Hepatocyte (in vitro differentiated cells): ENCODE measurements around the gene FGF1. TPM values are rescaled to one million over a fixed set of nuclear protein-coding genes. Genes with fewer than 3 reads are reported as not detected.

Experiments used
- DNase-seq: peaks from one replicate; pipeline ENCODE4 v3.0.0-alpha.2; 2016; ENCODE audit warnings: low spot score
- H2AFZ ChIP-seq: fragments of 200-600 bp; sonication (generic); 2 replicates; pipeline ENCODE4 v1.6.0; 2016; ENCODE audit warnings: antibody characterized with exemption, mild to moderate bottlenecking
- H3K27ac ChIP-seq: fragments of 200-600 bp; sonication (generic); 2 replicates; pipeline ENCODE4 v1.5.1; 2016; ENCODE audit warnings: mild to moderate bottlenecking
- H3K27me3 ChIP-seq: fragments of 200-600 bp; sonication (generic); 2 replicates; pipeline ENCODE4 v1.6.1; 2016
- H3K36me3 ChIP-seq: fragments of 200-600 bp; sonication (generic); replicated peaks from 2 replicates; pipeline ENCODE4 v1.5.1; 2016; ENCODE audit warnings: low read depth; ENCODE audit not compliant: insufficient read depth
- H3K4me1 ChIP-seq: fragments of 200-600 bp; sonication (generic); 2 replicates; pipeline ENCODE4 v1.5.1; 2016; ENCODE audit warnings: mild to moderate bottlenecking, moderate library complexity; ENCODE audit not compliant: insufficient read depth
- H3K4me2 ChIP-seq: fragments of 200-600 bp; sonication (generic); 2 replicates; pipeline ENCODE4 v1.6.0; 2016
- H3K4me3 ChIP-seq: fragments of 200-600 bp; sonication (generic); 2 replicates; pipeline ENCODE4 v1.5.1; 2016; ENCODE audit warnings: mild to moderate bottlenecking
- H3K79me2 ChIP-seq: fragments of 200-600 bp; sonication (generic); 2 replicates; pipeline ENCODE4 v1.6.0; 2017; ENCODE audit warnings: mild to moderate bottlenecking
- H3K9me2 ChIP-seq: fragments of 200-600 bp; sonication (generic); replicated peaks from 2 replicates; pipeline ENCODE4 v1.6.0; 2017; ENCODE audit warnings: mild to moderate bottlenecking; ENCODE audit not compliant: insufficient read depth
- H3K9me3 ChIP-seq: fragments of 200-600 bp; sonication (generic); 2 replicates; pipeline ENCODE4 v1.5.1; 2016; ENCODE audit warnings: low read depth, mild to moderate bottlenecking
- H4K20me1 ChIP-seq: fragments of 200-600 bp; sonication (generic); 2 replicates; pipeline ENCODE4 v1.6.0; 2016; ENCODE audit warnings: mild to moderate bottlenecking; ENCODE audit not compliant: insufficient read depth, poor library complexity, severe bottlenecking
- CTCF ChIP-seq: fragments of 200-600 bp; sonication (generic); IDR thresholded peaks from 2 replicates; pipeline ENCODE4 v1.5.1; 2016; ENCODE audit warnings: antibody characterized with exemption, mild to moderate bottlenecking; ENCODE audit not compliant: poor library complexity
- EZH2 ChIP-seq: fragments of 200-600 bp; sonication (generic); IDR thresholded peaks from 2 replicates; pipeline ENCODE4 v1.6.1; 2016; ENCODE audit warnings: antibody characterized with exemption, mild to moderate bottlenecking, borderline replicate concordance
- EZH2phosphoT487 ChIP-seq: fragments of 200-600 bp; sonication (generic); IDR thresholded peaks from one replicate; pipeline ENCODE4 v1.6.1; 2018; ENCODE audit warnings: antibody characterized with exemption, mild to moderate bottlenecking, low read depth, moderate library complexity; ENCODE audit not compliant: unreplicated experiment, severe bottlenecking
- WGBS: methylation state at CpG from one replicate; pipeline ENCODE4 v1.1.6; 2016; ENCODE audit warnings: low lambda C conversion rate; ENCODE audit errors: missing lambda C conversion rate; 5-methylcytosine and 5-hydroxymethylcytosine counted together
- polyA plus RNA-seq: library from polyadenylated mRNA; unstranded; fragments of >200 nt; fragmentation: Nextera tagmentation; extraction: Ambion mirVana; gene quantifications from 2 replicates; pipeline ENCODE4 v1.2.1, GENCODE V29; 2016
- total RNA-seq: library from RNA; depleted of rRNA; stranded (reverse); fragments of >200 nt; gene quantifications from 2 replicates; pipeline ENCODE4 v1.2.3, GENCODE V29; 2014

FGF1 gene
- total and polyA plus RNA-seq, 2 experiments from 2014 or later: 0.23 to 0.27 TPM

- Histone ChIP-seq H2AFZ (no peak overlapping the region), H3K9me2 (no peaks in the 10 kb centered on the region), H3K4me3 (no peak overlapping the region), H4K20me1 (no peaks in the 10 kb centered on the region), H3K9me3 (no peaks in the 10 kb centered on the region), H3K27me3 (no peaks in the 10 kb centered on the region), H3K4me2 (no peak overlapping the region), H3K27ac (no peak overlapping the region), H3K79me2 (no peaks in the 10 kb centered on the region), H3K36me3 (no peaks in the 10 kb centered on the region), H3K4me1 (peaks cover 15% of the 10 kb centered on the region)
- TF ChIP-seq EZH2 (no peak), EZH2phosphoT487 (no peak), CTCF (no peak)
- no peak for DNase-seq
- 13% methylated on average over 1 of the region's 1 CpG for WGBS
Measured at GRCh38 chr5:142576804-142577203, 109.1 kb downstream of the FGF1 start.

GRCh38 chr5:142576303-142576702 is 109.6 kb downstream of the FGF1 start:
- H3K36me3 ChIP-seq: no peaks in the 10 kb centered on the region
- no peaks in the 10 kb centered on the region for H3K9me2 ChIP-seq
- H2AFZ ChIP-seq: no peak overlapping the region
- no peak for DNase-seq
- no peaks in the 10 kb centered on the region for H3K27me3 ChIP-seq
- TF ChIP-seq CTCF (no peak), EZH2 (no peak), EZH2phosphoT487 (no peak)
- H3K4me2 ChIP-seq: no peak overlapping the region
- H3K9me3 ChIP-seq: no peaks in the 10 kb centered on the region
- no peaks in the 10 kb centered on the region for H3K79me2 ChIP-seq
- H3K4me3 ChIP-seq: no peak overlapping the region
- no peak overlapping the region for H3K27ac ChIP-seq
- H3K4me1 ChIP-seq: peaks cover 15% of the 10 kb centered on the region
- 86% methylated on average over 1 of the region's 1 CpG for WGBS
- H4K20me1 ChIP-seq: no peaks in the 10 kb centered on the region

GRCh38 chr5:142572006-142572405 is 113.9 kb downstream of the FGF1 start:
- H3K79me2 ChIP-seq: no peaks in the 10 kb centered on the region
- H3K36me3 ChIP-seq: no peaks in the 10 kb centered on the region
- H3K4me3 ChIP-seq: no peak overlapping the region
- DNase-seq: peak; percentile 11
- peak overlapping the region; percentile 27 for H3K27ac ChIP-seq
- TF ChIP-seq EZH2phosphoT487: no peak
- H3K9me3 ChIP-seq: no peaks in the 10 kb centered on the region
- peaks cover 15% of the 10 kb centered on the region for H3K4me1 ChIP-seq
- H2AFZ ChIP-seq: peak overlapping the region; percentile 8
- H3K4me2 ChIP-seq: peak overlapping the region; percentile 38
- no peaks in the 10 kb centered on the region for H3K27me3 ChIP-seq
- no peaks in the 10 kb centered on the region for H4K20me1 ChIP-seq
- no peaks in the 10 kb centered on the region for H3K9me2 ChIP-seq
- WGBS: 31% methylated on average over 4 of the region's 4 CpGs

- 61% methylated on average over 5 of the region's 5 CpGs for WGBS
Measured at GRCh38 chr5:142571371-142571770, 114.5 kb downstream of the FGF1 start.

More at GRCh38 chr5:142571371-142571770, 114.5 kb downstream of the FGF1 start:
- Histone ChIP-seq H4K20me1 (no peaks in the 10 kb centered on the region), H3K27ac (peak overlapping the region; percentile 27), H2AFZ (peak overlapping the region; percentile 8), H3K4me1 (peaks cover 15% of the 10 kb centered on the region), H3K4me3 (no peak overlapping the region), H3K79me2 (no peaks in the 10 kb centered on the region), H3K36me3 (no peaks in the 10 kb centered on the region), H3K9me2 (no peaks in the 10 kb centered on the region), H3K27me3 (no peaks in the 10 kb centered on the region), H3K9me3 (no peaks in the 10 kb centered on the region), H3K4me2 (peak overlapping the region; percentile 38)
- no peak for TF ChIP-seq CTCF
- no peak for TF ChIP-seq EZH2phosphoT487
- TF ChIP-seq EZH2: no peak
- DNase-seq: no peak
